Stimulated activated CD4-positive, alpha-beta T cell treated with anti-CD3 and anti-CD28 coated beads, Interleukin-15, amount 100 ng/mL, for 1 hour (primary cell): ENCODE measurements around the gene COPB1.
"Not testable (repeated sequence)": the region's sequence is repeated elsewhere in the genome, so short reads cannot be mapped to it uniquely, and the experiment has no call there.

Source experiments
- DNase-seq, 2 donors: peaks; one replicate each; pipeline ENCODE4 v3.0.0-alpha.2; 2020; ENCODE audit warnings: low read depth in 1 of 2, low spot score in 1 of 2

Gene COPB1, protein sequence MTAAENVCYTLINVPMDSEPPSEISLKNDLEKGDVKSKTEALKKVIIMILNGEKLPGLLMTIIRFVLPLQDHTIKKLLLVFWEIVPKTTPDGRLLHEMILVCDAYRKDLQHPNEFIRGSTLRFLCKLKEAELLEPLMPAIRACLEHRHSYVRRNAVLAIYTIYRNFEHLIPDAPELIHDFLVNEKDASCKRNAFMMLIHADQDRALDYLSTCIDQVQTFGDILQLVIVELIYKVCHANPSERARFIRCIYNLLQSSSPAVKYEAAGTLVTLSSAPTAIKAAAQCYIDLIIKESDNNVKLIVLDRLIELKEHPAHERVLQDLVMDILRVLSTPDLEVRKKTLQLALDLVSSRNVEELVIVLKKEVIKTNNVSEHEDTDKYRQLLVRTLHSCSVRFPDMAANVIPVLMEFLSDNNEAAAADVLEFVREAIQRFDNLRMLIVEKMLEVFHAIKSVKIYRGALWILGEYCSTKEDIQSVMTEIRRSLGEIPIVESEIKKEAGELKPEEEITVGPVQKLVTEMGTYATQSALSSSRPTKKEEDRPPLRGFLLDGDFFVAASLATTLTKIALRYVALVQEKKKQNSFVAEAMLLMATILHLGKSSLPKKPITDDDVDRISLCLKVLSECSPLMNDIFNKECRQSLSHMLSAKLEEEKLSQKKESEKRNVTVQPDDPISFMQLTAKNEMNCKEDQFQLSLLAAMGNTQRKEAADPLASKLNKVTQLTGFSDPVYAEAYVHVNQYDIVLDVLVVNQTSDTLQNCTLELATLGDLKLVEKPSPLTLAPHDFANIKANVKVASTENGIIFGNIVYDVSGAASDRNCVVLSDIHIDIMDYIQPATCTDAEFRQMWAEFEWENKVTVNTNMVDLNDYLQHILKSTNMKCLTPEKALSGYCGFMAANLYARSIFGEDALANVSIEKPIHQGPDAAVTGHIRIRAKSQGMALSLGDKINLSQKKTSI

DNA sequence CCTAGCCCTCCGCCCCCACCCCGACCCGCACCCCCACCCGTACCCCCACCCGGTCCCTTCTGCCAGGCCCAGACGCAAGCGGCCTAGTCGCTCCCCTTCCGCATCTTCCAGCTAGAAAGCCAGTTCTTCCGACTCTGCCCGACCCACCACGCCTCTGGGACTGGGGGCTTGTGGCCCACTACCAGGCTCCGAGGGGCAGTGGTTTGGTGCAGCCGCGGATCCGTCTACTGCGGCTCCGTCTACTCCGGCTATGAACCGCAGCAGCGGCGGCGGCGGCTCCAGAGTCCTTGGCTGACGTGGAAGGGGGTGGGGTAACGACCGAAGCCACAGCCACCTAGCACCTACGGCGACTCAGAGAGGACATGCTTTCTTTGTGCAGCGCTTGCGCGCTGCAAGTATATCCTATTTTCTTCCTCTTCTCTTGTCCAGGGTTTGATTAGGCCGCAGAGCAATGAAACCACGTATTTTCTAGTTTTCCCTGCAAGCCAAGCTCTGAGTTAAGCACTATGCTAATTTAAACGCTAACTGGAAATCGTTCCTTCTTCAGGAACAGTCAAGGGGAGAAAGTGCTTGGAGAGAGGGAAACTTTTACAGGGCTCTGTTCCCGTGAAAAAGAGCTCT lies at the start of gene COPB1:
Gene COPB1 (minus strand): TSS at position 252 of the 621 bp plus-strand sequence. CDS start 883 bp downstream, outside the sequence.
- peak; percentile 74 to 81 for DNase-seq

DNA sequence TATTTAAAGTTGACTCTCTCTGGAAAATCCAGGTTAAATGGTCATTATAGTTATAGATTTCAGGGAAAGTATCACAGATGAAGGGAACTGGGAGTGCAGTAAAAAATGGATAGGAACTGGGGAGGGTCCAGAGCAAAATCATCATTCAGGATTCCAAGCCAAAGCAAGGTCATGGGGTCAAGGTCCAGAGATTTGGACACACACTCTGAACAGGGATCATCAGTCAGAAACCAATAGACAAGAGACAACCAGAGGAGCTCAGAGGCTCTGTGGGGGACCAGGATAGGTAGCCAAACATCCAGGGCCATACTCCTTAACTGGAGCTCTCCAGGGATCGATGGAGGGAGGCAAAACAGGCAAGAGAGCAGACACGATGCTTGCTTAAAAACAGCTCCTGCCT lies 47.8 kb upstream of the COPB1 start:
- DNase-seq, result no peak

DNA sequence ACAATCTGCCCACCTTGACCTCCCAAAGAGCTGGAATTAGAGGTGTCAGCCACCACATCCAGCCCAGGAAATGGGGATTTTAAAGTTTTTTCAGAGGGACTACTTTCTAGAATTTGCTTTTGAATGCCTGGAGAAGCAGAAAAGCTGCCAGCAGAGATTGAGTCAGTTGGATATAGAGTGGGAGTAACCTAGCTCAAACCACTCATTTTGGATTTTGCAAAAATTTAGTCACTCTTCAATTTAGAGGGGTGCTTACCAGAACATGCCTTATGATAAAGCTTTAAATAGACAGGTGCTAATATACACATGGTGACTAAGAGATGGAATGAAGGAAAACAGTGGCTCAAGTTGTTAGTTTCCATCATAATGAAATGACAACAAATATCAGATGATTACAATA lies 47.1 kb upstream of the COPB1 start:
- DNase-seq, result no peak

DNA sequence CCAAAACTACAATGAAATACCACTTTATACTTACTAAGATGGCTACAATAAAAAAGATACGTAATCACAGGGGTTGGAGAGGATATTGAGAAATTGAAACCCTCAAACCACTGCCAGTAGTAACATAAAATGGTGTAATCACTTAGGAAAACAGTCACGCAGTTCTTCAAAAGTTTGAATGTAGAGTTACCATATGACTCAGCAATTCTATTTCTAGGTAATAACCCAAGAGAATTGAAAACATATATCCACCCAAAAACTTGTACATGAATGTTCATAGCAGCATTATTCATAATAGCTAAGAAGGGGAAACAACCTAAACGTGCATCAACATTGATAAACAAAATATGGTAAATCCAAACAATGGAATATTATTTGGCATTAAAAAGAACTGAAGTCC lies 45.0 kb upstream of the COPB1 start:
- DNase-seq, result no peak

DNA sequence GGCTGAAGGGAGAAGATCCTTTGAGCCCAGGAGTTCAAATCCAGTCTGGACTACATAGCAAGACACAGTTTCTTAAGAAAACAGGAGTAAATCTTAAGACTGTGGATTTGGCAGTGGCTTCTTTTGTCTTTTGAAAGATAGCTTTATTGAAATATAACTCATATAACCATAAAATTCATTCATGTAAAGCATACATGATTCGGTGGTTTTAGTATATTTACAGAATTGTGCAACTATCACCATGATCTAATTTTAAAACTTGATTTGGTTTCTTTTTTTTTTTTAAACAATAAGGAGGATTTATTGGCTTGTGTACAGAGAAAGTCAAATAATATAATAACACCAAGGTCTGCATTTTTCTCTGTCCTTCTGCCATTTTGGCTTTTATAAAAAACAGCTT lies 43.6 kb upstream of the COPB1 start:
- DNase-seq, result no peak

DNA sequence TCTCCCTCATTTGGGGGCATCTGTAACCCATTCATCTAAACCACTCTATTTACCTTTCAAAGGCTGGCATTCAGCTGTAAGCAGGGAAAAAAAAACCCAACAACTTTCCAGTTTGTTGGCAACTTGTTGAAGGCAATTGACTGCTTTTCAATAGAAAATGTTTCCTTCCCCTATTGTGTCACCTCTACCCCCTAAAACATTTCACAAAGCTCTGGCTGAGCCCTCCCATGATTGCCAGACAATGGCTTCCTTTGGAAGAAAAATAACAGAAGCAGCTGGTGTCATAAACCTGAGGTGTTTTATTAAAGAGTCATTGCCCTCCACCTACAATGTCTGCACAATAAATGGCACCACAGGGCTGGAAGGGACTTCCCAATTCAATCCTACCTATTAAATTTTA lies 42.7 kb upstream of the COPB1 start:
- DNase-seq, result no peak

DNA sequence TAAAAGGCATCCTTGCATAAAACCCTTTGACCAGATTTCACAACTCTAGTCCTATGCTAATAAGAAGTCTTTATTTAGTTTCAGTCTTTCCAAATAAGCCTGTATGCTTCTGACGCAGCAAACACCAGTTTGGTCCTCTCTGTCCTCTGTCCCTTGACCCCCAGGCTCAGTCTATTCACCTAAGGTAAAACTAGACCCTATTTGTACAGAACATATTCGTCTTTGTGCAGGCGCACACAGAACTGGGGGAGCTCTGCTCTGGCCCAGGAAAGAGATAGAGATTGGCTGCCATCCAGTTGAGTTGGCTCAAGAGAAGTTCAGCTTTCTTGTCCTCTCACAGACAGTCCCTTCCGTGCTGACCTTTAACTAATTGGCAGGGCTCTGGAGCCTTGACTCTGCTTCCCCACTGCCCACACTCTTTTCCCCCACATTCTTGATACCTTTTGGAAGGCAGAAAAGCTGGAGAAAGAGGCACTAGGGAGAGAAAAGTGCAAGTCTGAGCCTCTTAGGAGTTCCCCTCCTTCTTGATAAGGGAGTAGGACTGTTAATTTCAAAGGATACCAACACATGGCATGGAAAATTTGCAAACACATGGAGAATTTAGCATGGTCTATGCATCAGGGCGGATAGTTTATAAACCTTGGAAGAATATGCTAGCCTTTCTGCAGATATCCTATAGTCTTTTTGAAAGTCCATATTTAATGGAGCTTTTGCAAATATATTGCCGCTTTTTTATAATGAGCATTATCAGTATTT lies 41.8 kb upstream of the COPB1 start:
- DNase-seq, result no peak

DNA sequence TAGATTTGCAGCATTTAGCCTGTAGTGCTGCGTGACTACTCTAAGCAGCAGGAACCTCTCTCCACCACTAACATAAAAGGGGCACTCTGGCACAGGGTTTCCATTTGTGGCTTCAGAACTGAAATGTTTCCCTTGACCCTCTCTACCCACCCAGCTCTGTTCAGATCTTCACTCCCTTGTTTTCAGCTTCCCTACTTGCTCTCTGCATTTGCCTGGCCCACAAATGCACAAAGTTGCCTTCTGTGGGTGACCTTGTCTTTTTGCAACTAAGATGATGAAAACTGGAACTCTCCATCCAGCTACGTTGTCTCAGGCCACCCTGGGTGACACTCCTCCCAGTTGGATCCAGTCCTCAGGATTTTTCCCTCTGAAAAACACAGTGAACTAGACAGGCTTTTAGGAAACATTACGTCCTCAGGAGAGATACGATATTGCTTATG lies 40.4 kb upstream of the COPB1 start:
- no peak for DNase-seq

DNA sequence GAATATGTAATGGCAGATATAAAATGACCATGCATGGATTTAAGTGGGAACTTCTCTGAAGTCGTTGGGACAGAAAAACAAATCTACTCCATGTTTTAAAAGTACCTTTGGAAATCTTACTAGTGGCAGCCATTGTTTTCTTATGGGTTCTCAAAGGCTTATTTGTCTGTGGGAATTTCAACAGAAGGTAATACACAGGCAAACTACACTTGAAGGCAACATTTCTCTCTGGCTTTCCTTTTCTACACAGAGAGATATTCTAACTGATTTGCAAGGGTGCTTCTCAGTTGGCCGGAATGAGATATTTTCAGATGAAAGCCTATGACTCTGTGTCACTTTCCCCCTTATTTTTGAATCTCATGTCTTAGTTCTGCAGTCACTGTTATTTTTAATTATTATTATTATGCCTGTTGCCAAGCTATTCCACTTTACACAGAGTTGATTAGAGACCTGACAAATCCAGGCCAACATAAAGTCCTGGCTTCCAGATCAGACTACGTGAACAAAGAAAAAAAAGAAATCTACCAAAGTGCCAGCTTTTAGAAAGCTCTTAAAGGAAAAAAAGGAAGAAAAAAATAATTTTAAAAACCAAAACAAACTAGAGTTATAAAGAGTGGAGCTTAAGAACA lies 39.4 kb upstream of the COPB1 start:
- no peak for DNase-seq

DNA sequence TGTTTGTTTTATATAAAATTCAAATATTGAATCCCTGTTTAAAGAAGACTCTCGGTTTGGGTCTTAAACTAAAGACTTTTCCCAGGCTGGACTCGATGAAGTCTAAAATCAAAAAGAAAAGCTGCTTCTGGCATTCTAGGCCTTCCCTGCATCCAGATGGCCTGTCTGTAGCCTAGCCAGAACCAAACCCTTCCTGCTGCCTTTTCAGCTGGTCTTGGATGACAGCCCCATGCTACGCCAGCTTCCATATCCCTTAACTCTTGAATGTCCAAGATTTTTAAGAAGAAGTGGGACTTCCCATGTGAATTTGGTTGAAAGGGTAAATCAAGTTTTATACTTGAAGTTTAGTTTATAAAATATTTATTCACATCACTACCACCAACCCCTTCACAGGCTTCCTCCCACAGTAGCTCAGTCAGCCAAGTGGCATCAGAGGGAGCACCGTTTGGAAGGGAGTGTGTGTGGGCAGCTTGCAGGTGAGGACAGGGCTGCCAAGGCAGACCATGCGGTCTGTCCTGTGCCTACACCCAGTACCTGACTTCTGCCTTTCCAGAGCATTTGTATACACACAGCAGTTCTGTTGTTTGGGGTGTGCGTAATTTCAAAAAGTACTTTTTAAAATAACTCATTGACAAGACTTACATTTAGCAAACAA lies 38.8 kb upstream of the COPB1 start:
- no peak for DNase-seq

DNA sequence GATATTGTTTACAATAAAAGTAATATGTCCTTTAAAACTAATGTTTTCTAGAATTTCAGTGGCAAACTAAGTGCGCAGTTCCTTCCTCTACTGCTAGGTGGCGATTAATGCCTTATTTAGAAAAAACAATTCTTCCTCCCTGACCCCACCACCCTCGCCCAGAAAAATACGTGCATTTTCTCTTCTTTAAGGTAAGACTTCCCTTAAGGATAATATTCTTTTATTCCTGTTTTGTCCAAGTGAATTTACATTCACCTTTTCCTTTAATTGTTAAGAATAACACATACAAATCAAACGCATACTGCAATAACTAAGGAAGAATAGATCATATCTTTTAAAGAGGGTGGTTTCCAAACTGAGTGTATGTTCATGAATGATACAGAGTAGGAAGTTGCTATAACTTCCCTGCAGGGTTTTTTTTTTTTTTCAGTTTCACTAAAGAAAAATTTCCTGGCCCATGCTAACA lies 37.6 kb upstream of the COPB1 start:
- no peak for DNase-seq

DNA sequence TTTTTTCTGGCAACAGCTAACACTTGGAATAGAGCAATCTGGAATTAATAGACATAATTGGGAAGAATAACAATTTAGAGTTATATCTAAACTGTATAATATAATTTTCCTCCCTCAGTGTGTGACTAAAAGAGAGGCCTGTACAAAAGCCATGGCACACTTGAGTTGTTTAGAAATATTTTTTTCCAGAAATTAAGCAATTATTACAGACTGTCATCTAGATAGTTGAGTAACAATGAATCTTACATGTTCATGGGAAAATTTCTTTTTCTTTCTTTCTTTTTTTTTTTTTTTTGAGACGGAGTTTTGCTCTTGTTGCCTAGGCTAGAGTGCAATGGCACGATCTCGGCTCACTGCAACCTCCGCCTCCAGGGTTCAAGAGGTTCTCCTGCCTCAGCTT lies 35.6 kb upstream of the COPB1 start:
- DNase-seq, result not testable (repeated sequence)

DNA sequence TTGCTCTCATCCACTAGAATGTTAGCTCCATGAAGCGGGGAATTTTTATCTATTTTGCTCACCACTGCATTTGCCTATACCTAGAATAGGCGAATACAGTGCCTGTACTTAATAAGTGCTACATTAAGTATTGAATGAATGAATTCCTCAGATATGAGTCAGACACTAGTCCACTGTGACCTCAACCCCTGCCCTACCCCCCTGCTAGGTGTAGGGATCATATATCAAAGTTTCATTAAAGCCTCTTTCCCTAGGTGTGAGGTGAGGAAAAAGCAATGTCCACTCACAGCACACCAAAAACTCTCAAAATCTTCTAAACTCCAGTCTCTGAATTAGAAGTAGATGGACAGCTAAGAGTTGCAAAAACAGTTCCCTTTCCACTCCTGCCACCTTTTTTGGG lies 30.3 kb upstream of the COPB1 start:
- no peak for DNase-seq

DNA sequence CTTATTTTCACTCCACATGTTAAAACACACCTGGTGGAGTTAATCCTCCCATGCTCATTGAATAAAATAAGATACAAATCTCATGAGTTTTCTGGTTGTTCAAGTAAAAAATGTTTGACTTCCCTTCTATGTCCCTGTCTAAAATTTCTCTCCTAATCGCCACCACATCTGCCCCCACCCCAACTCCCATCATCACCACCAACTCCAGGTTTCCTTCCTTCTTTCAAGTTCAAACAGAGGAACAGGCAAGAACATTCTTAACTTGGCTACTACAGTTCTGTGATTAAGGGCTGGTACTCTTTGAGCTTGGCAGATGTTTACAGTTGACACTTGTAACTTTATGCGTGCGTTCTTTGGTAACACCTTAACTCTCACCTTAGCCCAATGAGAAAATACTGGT lies 29.7 kb upstream of the COPB1 start:
- no peak for DNase-seq

DNA sequence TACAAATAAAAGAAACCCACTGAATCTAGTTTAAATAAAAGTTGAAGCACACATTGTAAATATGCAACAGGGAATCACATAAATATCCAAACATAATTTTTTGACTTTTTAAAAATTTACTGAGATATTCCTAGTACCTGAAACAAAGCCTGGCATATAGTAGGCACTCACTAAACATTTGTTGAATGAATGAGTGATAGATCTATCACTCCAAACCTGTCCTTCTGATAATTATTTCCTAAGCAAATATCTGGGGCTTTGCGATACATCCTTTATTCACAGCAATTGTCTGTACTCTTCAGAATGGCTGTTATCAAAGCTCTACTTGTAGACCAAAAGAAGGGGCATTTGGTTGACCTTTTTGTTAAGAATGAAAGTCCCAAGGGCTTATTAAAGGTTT lies 23.2 kb upstream of the COPB1 start:
- DNase-seq, result no peak

DNA sequence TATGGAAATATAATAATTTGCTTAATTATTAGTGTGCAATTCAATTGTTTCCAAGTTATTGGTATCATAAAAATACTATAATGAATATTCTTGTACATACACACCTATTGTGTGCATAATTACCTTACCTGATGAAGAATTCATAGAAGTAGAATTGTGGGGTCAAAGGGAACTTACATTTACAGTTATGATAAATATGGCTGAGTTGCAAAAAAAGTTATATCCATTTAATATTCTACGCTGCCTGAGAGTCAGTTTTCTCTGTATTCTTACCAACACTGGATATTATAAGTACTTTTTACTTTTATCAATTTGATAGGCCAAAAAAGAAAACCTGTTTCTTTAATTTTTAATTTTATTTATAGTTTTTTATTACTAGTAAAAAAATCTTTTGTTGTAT lies 22.6 kb upstream of the COPB1 start:
- no peak for DNase-seq

DNA sequence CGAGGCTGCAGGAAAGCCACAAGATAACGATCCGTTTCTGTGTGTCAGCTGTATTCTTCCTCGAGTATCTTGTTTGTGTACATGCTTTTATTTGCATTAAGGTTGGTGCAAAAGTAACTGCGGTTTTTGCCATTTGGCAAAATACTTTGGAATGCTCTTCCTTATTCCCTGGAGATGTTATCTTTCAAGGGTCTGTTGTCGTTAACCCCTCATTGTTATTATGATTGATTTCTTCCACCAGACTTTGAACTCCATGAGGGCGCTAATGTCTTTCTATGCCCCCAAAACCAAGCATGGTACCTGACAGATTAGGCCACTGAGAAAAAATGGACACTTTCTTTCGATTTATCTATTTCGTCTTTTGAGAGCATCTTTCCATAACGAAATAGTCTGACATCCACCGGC lies 21.1 kb upstream of the COPB1 start:
- no peak for DNase-seq

DNA sequence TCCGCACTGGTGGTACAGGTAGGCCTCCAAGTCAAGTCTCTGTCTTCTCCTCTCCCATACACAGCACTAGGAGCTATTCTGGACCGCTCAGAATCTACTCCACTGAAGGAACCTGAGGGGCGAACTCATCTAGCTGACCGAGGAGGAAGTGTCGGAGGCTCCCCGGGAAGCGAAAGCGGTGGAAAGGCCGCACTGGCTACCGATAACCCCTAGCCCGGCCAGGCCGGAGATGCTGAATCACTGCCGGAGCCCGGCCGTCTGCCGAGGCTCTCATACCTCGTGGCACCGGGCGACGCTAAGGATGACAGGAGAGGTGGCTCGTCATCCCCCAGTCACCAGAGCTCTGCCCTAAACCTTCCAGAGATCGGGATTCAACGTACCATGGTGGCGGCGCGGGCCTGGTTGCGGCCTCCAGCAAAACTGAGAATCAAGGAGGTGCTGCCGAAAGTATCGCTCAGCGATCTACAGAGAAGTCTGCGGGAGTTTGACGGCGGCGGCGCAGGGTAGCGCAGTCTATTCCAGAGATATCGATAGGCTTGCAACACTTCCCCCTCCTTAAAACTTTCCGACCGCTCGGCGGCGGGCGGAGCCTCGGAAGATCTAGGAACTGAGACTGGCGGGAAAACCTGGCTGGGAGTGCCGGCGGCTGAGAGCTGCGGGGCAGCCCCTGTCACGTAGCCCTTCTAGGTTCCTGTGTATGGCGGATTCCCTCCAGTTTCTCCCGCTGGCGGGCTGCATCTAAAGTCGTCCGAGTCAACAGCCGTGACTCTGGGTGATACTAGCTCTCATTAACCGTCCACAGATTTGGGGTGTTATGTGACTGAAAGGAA lies 20.5 kb upstream of the COPB1 start, which contains the start of gene PSMA1:
Gene PSMA1 (minus strand): TSS at position 470 of the 830 bp plus-strand sequence. CDS start 87 bp downstream, at position 383.
- peak; percentile 78 to 81 for DNase-seq

DNA sequence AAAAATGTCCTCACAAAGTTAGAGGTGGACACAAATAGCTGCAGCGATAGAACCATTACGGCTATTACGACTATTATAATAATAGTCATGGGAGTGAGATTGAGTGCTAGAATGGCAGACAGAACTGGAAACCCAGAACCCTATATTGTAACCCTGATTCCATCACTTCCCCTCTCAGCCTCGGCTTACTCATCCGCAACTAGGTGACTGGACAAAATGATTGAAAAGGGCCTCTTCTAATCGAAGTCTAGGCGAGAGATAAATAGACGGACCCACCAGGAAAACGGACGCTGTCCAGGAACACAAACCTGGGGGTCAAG lies 19.9 kb upstream of the COPB1 start:
- DNase-seq, result no peak
